Measurements from ENCODE around the gene RNMT. TPM values are rescaled to one million over a fixed set of nuclear protein-coding genes. Genes with fewer than 3 reads are reported as not detected.

The RNMT gene
- total and polyA plus RNA-seq, 2 of the 4 experiments (the other 2 are of a cell fraction): 13.3 to 13.6 TPM

DNA sequence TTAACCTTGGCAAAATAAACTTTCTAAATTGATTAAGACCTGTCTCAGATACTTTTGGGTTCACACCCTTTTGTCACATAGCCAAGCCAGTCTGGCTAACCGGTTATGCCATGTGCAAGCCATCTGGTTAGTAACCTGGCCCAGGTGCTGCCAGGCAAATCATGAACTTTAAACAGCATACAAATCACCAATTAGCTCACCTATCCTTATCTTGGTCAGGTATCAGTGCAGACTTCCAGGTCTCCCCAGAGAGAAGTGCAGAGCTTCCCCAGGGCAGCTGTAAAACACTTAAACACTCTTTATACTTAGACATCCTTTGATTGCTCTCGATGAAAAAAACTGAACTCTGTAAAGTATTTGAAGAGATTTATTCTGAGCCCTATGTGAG lies 82.6 kb downstream of the RNMT start:
- DNase-seq: no peak
- ATAC-seq (ENCODE audit: low read depth): no peak
- no peak overlapping the region for H2BK120ac ChIP-seq (ENCODE audit: low read depth, low read length)
- H2BK20ac ChIP-seq (ENCODE audit: low read depth, low read length): no peak overlapping the region
- H3K27me3 ChIP-seq (ENCODE audit: control insufficient read depth, insufficient read depth, low read length): no peaks in the 10 kb centered on the region
- H2BK5ac ChIP-seq (ENCODE audit: low read depth, low read length, poor library complexity, severe bottlenecking): no peak overlapping the region
- no peak overlapping the region for H4K5ac ChIP-seq (ENCODE audit: low read depth, low read length)
- H3K9me1 ChIP-seq (ENCODE audit: insufficient read depth, low read length): no peaks in the 10 kb centered on the region
- H3K9ac ChIP-seq (ENCODE audit: low read depth, low read length): no peak overlapping the region
- CTCF ChIA-PET: interaction anchor here (0.7 kb wide), 1 partner anchor 278 kb away, joined by 4 read pairs; no protein-coding TSS in a partner anchor
- H4K91ac ChIP-seq (ENCODE audit: insufficient read depth, low read depth, low read length): no peak overlapping the region
- WGBS, 2 experiments (ENCODE audit: extremely low coverage in 2 of 2, insufficient read length in 1 of 2): no CpG with 5 or more reads among the region's 2 CpGs
- H4K8ac ChIP-seq (ENCODE audit: low read depth in 2 of 2, low read length in 2 of 2): no peak overlapping the region
- H2AK9ac ChIP-seq (replicated peaks; ENCODE audit: low read depth, low read length, poor library complexity): no peak overlapping the region
- H3K4me2 ChIP-seq (ENCODE audit: low read depth, low read length): no peak overlapping the region
- H3K27ac ChIP-seq (ENCODE audit: insufficient read depth, low read length): no peak overlapping the region
- H3K36me3 ChIP-seq (ENCODE audit: control insufficient read depth, insufficient read depth, low read length): no peaks in the 10 kb centered on the region
- H3K4me3 ChIP-seq (ENCODE audit: insufficient read depth, low read depth, low read length): no peak overlapping the region
- POLR2A ChIA-PET (ENCODE audit: unreplicated experiment): no interaction called here
- H3K18ac ChIP-seq (ENCODE audit: low read depth, low read length): no peak overlapping the region
- H4K20me1 ChIP-seq (ENCODE audit: insufficient read depth, low read length): no peaks in the 10 kb centered on the region
- dilution Hi-C loops (cut with HindIII; ENCODE audit: low sequenced_read_pairs, unreplicated experiment) (no loop called here), in situ Hi-C loops (cut with MboI; ENCODE audit: low sequenced_read_pairs) (no loop called here), intact Hi-C loops (cut with micrococcal nuclease) (no loop called here)
- no peak overlapping the region for H3K56ac ChIP-seq (ENCODE audit: extremely low read depth, insufficient read depth, low read length)
- H3K4ac ChIP-seq (ENCODE audit: low read depth, low read length): no peak overlapping the region
- H2AK5ac ChIP-seq (ENCODE audit: low read depth, low read length): no peak overlapping the region
- TF ChIP-seq MAZ (IDR thresholded peaks at IDR 0.05; ENCODE audit: borderline replicate concordance, low read depth, low read length): no peak
- no peak for TF ChIP-seq RCOR1 (IDR thresholded peaks at IDR 0.05; ENCODE audit: insufficient replicate concordance, low read length)
- TF ChIP-seq, protein P1, sequence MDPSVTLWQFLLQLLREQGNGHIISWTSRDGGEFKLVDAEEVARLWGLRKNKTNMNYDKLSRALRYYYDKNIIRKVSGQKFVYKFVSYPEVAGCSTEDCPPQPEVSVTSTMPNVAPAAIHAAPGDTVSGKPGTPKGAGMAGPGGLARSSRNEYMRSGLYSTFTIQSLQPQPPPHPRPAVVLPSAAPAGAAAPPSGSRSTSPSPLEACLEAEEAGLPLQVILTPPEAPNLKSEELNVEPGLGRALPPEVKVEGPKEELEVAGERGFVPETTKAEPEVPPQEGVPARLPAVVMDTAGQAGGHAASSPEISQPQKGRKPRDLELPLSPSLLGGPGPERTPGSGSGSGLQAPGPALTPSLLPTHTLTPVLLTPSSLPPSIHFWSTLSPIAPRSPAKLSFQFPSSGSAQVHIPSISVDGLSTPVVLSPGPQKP (IDR thresholded peaks at IDR 0.05; ENCODE audit: borderline replicate concordance, low read depth, low read length): no peak
- no peak for TF ChIP-seq MXI1 (IDR thresholded peaks at IDR 0.05; ENCODE audit: borderline replicate concordance, low read depth, low read length)
- TF ChIP-seq RFX5 (IDR thresholded peaks at IDR 0.05; ENCODE audit: low read depth, low read length): no peak
- TF ChIP-seq, protein P2, sequence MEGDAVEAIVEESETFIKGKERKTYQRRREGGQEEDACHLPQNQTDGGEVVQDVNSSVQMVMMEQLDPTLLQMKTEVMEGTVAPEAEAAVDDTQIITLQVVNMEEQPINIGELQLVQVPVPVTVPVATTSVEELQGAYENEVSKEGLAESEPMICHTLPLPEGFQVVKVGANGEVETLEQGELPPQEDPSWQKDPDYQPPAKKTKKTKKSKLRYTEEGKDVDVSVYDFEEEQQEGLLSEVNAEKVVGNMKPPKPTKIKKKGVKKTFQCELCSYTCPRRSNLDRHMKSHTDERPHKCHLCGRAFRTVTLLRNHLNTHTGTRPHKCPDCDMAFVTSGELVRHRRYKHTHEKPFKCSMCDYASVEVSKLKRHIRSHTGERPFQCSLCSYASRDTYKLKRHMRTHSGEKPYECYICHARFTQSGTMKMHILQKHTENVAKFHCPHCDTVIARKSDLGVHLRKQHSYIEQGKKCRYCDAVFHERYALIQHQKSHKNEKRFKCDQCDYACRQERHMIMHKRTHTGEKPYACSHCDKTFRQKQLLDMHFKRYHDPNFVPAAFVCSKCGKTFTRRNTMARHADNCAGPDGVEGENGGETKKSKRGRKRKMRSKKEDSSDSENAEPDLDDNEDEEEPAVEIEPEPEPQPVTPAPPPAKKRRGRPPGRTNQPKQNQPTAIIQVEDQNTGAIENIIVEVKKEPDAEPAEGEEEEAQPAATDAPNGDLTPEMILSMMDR (conservative IDR thresholded peaks at IDR 0.05; ENCODE audit: low read depth, low read length): no peak
- no peak for TF ChIP-seq BHLHE40 (IDR thresholded peaks at IDR 0.05; ENCODE audit: low read depth, low read length)
- no peak for TF ChIP-seq CEBPB (IDR thresholded peaks at IDR 0.05; ENCODE audit: low read depth, low read length)
- TF ChIP-seq NFE2L2 (IDR thresholded peaks at IDR 0.05; ENCODE audit: low read depth, low read length): no peak
- no peak for TF ChIP-seq FOS (IDR thresholded peaks at IDR 0.05; ENCODE audit: low read depth, low read length)
- no peaks in the 10 kb centered on the region for H3K79me1 ChIP-seq (ENCODE audit: low read depth in 1 of 2, low read length in 2 of 2)
- no peak overlapping the region for H3K14ac ChIP-seq (replicated peaks; ENCODE audit: low read depth, low read length)
- no peak overlapping the region for H2AFZ ChIP-seq (replicated peaks; ENCODE audit: low read length, poor library complexity)
- no peak overlapping the region for H2BK15ac ChIP-seq (ENCODE audit: low read depth, low read length)
- no peaks in the 10 kb centered on the region for H3K9me3 ChIP-seq (ENCODE audit: control insufficient read depth, insufficient read depth, low read length)
- no peaks in the 10 kb centered on the region for H3K4me1 ChIP-seq (ENCODE audit: control insufficient read depth, insufficient read depth, low read length)
- BruUV-seq (replicated peaks): no TSS peak
- H3K23ac ChIP-seq (ENCODE audit: low read depth, low read length): no peak overlapping the region
